Medulla oblongata (tissue), 1 donor: ENCODE data around the gene CPT1B.
"Not testable (repeated sequence)": the region's sequence is repeated elsewhere in the genome, so short reads cannot be mapped to it uniquely, and the experiment has no call there.

Experiments used
- DNase-seq: peaks from one replicate; pipeline ENCODE4 v3.0.0-alpha.2; 2015; ENCODE audit errors: extremely low spot score

CPT1B gene

DNA sequence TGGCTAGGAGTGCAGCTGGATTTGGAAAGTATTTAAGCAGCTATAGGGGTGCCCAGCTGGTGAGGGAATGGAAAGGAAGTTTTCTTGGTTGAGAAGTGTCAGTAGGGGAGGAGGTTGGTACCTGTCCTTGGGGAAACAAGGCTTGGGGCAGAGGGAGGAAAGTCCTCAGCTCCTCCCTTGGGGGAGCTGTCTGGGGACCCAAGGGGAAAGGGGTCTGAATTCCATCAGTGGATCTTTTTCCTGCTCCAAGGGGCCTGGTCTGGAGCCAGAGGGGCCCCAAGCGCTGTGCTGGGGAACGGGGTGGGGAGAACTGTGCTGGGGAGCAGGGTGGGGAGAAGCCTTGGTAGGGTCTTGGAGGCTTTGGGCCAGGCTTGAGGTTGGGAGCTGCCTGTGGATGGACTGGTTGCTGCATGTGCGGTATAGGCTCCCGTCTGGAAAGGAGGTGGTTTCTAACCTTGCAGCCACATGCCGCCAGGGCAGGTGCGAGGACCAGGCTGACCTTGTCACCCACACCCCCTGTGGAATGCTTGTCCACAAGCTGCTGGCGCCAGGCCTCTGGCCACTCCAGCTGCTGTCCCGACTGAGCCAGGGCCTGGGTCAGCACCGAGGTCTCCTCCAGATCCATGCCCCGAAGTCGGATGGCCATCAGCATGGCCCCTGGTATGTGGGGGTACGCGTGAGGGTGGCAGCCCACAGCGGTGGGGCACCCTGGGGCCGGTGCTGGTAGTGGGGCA, 49.4 kb downstream of the CPT1B start:
- DNase-seq: no peak

DNA sequence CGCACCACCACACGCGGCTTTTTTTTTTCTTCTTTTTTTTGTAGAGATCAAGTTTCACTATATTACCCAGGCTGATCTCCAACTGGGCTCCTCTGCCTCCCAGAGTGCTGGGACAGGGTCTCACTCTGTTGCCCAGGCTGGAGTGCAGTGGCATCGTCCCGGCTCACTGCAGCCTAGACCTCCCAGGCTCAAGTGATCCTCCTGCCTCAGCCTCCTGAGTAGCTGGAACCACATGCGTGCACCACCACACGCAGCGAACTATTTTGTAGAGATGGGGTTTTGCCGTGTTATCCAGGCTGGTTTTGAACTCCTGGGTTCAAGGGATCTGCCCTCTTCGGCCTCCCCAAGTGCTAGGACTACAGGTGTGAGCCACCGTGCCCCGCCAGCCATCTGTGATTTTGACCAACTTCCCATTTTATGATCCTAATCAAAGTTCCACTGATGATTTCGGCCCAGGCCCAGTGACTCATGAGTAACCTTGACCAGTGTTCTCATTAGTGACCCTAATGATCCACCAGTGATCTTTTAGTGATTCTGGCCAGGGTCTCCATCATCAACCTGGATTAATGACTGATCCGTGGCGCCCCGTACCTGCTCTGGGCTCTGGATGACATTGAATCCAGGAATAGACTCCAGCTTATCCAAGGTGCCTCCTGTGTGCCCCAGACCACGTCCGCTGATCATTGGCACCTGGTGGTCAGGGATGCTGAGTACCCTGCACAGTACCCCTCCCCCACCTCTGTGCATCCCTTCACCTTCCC, 50.1 kb downstream of the CPT1B start:
- DNase-seq: no peak

DNA sequence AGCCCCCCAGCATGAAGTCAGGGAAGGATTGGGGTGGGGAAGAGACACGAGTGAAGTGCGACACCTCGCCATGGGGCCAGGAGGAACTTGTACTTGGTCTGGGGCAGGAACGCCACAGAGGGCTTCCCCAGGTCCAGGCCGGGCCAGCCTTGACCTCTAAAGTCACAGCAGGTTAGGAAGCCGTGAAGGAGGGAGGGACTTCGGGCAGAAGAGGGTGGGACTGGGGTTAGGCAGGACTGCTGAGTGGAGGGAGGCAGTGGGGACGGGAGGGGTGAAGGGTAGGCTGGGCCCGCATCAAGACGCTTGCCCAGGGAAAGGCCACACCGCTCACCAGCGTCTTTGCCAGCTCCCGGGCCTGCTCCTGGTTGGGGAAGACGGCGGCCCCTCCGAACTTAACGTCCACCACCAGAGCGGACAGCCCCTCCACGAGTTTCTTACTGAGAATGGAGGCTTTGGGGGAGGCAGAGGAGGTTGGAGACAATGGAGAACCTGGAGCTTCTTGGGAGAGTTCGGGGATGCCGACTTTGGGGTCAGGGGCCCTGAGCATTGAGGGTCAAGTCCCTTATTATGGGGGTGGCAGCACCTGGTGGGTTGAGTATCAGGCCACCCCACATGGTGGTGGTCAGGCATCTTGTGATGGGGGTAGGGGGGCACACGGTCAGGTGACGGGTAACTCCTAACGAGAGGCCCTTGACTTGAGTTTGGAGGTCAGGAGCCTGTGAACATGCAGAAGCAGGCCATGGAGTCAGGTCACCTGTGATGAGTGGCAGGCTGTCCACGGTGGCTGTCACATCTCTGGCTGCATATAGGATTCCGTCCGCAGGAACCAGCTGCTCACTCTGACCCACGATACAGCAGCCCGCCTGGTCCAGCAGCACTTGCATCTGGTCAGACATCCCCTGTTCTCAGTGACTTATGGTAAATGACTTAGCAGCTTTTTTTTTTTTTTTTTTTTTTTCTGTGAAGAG, 51.1 kb downstream of the CPT1B start:
- DNase-seq: peak; percentile 49

DNA sequence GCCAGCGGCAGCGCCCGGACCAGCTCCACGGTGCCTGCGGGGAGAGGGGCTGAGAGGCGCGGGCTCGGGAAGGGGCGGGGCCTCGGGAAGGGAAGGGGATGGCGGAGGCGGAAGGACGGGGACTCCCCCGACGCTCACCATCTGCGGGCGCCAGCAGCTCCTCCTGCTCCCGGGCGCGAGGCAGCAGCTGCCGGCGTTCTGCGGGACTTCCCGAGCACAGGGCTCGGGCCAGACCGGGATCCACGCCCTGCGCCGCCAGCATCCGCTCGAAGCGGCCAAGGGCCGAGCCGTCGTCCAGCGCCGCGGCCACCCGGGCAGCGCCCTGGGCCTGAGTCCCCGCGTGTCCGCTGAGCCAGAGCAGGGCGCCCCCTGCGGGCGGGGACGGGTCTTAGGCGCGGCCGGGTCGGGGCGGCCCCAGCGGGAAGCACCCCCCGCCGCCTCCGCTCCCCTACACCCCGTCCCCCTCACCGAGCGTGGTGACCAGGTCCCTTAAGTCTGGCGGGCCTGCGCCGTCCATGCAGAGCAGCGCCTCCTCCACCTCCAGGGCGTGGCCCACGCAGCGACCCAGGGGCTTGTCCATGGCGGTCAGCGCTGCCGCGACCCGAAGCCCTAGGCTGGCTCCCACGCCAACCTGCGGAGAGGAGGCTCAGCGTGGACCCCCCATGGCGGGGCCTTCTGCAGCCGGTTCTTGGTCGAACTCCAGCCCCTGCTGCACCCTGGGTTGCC, 52.0 kb downstream of the CPT1B start:
- peak; percentile 55 for DNase-seq

DNA sequence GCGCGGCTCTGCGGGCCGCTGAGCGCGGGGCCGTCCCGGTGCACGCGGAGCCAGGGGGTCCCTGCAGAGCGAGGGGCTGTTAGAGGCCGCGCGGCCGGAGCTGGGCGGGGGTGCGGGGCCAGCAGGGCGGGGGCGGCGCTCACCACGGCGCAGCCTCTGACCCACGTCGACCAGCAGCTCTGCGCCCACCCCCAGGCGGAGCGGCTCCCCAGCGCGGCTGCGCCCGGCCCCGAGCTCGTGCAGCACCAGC, 52.4 kb downstream of the CPT1B start:
- no peak for DNase-seq

DNA sequence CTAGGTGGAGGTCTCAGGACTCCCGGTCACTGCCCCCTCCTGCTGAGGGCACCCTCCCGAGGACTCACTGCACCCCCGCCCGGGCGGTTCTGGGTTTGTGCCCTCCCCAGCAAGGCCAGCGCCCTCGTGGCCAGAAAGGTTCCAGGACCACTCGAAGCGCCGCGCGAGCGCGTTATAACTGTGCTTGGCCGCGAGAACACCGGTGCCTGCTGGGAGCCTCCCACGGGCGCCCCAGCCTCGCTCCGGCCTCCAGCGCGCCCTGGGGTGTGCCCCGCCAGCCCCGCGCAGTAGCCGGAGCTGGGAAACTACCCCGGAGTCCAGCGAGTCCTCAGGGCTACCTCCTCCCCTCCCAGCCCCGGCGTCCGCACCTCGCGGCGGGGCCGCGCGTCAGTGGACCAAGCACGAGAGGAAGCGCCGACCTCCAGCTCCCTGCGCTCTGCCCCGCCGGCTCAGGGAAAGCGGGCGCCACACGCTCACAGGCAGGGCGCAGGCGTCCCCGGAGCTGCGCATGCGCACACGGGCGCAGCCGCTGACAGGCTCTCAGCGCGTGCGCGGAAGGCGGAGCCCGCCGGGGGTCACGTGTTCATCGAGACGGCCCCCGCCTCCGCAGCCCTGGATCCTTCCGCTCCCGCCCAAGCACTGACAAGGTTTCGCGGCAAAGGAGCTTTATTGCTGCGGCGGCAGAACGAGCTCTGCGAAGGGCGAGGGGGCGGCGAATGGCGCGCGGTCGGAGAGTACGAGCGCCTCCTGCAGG, 52.9 kb downstream of the CPT1B start, which contains the start of gene SCO2:
Gene SCO2, minus strand, starts transcription at position 495 of the 754 bp plus-strand sequence. CDS start 1,187 bp downstream, outside the sequence.
- DNase-seq: peak; percentile 97

DNA sequence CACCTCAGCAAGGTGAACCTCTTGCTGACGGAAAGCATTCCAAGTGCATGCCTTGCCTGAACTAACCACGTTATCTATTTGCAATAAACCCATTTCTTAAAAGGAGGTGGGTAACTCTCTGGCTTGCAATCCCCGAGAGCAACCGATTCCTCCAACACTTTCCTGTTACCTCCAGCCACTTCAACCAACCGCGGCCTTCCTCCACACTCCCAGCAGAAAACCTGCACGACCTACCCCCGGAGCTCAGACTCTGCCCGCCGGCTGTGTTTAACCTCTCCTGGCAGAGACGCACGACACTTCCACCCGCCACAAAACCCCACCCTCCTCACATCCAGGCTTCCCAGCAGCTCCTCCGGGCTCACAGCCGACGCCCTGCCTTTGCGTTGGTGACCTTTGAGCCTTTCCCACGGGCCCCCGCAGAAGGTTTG, 53.5 kb downstream of the CPT1B start:
- no peak for DNase-seq

DNA sequence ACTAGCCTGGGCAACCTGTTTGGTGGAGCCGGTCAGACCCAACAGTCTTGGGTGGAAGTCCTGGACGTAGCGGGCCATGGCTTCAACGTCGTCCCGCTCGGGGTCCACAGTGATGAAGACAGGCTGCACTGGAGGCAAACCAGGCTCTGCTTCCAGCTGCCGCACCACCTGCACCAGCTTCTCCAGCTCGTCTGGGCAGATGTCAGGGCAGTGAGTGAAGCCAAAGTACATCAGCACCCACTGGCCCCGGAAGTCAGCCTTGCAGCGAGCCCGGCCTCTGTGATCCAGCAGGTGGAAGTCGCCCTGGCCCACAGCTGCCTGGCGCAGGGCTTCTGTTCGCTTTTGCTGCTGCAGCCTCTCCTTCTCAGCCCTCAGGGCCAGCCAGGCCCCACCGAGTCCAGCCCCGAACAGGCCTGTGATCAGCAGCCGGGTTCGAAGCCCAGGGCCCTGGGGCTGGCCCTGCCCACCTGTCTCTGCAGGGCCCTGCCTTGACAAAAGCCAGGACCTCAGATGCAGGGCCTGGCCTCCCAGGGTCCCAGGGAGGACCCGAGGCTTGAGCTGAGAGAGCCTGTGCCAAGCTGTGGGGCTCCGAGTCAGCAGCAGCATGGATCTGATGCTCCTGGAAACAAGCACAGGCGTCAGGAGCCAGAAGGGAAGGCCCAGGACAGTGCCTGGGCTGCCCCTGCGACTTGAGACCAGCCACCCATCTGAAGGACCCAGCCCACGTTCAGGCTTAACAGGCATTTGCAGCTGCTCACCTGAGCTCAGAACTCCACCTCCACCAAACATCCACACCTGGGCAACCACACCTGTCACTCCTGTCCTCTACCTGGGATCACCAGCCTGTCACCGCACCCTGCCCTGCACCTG, 54.2 kb downstream of the CPT1B start:
- DNase-seq: no peak

DNA sequence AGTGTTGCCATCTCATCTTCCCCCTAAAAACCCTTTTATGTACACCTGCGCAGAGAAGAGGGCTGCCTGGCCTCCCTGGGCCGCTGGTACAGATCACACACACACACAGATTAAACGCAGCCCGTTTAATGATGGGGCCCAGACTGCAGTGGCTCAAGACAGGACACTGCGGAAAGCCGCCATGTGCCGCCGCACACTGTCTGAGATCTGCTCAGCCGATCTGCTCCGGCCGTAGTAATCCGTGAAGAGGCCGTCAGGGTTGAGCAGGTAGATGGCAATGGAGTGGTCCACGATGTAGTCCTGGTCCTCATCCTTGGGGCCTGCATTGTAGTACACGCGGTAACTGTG, 54.8 kb downstream of the CPT1B start:
- no peak for DNase-seq

DNA sequence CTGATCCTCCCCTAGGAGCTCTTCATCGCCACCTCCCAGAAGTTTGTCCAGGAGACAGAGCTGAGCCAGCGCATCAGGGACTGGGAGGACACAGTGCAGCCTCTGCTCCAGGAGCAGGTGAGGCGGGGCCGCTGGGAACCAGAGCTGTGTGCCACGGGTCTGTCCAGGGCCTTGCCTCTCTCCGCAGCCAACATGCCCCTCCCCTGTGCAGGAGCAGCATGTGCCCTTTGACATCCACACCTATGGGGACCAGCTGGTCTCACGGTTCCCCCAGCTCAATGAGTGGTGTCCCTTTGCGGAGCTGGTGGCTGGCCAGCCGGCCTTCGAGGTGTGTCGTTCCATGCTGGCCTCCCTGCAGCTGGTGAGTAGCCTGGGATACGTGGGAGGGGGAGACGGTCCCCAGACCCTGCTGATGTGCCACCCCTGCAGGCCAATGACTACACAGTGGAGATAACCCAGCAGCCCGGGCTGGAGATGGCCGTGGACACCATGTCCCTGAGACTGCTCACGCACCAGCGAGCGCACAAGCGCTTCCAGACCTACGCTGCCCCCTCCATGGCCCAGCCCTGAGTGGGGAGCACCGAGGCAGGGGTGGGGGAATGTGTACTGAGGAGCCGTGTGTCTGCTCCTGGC, 55.3 kb downstream of the CPT1B start:
- no peak for DNase-seq

DNA sequence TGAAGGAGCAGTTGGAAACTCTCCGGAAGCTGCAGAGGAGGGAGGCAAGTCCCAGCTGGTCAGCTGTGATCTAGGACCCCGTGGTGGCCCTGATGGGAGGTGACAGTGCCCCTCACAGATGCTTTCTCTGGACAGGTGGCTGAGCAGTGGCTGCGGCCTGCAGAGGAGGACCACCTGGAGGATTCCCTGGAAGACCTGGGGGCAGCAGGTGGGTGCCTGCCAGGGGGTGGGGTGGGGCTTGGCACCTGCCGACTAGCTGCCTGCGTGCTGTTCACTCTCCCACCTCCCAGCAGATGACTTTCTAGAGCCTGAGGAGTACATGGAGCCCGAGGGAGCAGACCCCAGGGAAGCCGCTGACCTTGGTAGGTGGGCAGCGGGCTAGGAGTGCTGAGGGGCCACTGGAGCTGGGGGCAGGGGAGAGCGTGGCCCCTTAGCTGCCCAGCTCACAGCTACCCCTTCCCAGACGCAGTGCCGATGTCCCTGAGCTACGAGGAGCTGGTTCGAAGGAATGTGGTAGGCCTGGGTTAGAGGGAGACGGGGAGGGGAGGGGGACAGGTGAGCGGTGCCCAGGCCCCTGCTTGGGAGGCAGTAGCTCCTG, 55.9 kb downstream of the CPT1B start:
- DNase-seq: no peak

DNA sequence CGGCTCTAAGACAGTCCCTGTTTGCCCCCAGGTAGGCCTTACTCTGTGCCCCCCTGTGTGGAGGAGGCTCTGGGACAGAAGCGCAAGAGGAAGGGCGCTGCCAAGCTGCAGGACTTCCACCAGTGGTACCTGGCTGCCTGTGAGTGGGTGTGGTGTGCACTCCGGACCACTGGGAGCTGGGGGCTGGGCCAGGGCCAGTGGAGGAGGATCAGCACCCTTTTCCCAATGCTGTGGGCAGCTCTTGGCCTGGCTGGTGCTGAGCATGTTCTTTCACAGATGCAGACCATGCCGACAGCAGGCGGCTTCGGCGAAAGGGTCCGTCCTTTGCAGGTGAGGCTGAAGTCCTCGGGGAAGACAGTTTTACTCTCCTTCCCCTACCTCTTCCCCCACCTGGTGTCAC, 56.5 kb downstream of the CPT1B start:
- DNase-seq: no peak

DNA sequence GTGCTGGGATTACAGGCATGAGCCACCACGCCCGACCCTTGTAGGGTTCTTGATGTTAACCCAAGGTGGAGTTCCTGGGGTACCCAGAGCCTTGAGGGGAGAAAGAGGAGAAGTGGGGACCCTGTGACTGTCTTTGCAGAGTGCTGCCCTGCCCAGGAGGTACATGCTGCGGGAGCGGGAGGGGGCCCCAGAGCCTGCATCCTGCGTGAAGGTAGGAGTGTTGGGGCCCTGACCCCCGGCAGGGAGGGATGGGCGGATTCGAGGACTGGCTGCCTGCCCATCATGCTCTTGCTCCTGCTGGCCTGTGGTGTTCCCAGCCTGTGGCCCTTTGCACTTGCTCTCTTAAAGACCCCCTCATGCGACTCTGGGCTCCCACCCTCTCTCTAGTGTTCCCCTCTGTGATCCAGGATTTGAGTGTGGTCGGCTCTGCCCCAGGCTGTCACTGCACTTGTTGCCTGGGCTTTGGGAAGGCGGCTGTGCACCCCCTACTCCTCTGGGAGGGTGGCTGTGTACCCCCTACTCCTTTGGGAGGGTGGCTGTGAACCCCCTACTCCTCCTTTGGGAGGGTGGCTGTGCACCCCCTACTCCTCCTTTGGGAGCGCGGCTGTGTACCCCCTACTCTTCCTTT, 57.3 kb downstream of the CPT1B start:
- no peak for DNase-seq

DNA sequence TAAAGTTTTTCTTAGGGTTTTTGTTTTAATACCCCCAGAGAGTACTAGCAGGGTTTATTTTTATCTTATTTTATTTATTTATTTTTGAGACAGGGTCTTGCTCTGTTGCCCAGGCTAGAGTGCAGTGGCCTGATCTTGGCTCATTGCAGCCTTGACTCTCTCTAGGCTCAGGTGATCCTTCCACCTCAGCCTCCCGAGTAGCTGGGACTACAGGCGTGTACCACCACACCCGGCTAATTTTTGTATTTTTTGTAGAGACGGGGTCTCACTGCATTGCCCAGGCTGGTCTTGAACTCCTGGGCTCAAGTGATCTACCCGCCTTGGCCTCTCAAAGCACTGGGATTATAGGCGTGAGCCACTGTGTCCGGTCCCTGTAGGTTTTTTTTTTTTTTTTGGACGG, 58.0 kb downstream of the CPT1B start:
- DNase-seq: not testable (repeated sequence)

DNA sequence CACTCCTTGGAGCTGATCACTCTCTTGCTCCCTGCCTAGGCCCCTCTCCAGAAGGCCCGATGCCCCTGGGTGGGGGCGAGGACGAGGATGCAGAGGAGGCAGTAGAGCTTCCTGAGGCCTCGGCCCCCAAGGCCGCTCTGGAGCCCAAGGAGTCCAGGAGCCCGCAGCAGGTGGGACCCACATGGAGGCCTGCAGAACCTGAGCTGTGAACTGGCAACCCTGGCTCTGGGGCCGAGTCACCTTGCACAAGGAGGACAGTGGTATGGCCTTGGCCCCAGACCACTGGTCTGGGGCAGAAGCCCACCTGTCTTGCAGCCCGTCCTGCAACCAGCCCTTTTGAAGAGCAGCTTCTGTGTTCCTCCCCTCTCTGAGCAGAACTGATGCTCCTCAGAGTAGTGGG, 59.1 kb downstream of the CPT1B start:
- no peak for DNase-seq
